Coronary artery (tissue), 2 donors: ENCODE data around the gene PAPPA.

Experiments used
- DNase-seq: peaks from one replicate; pipeline ENCODE4 v3.0.0-alpha.2; 2017; ENCODE audit warnings: low spot score
- H3K27ac ChIP-seq, 2 donors: fragments of 200-600 bp; sonication (generic); one replicate each; pipeline ENCODE4 v1.5.1; 2016 to 2019
- H3K4me3 ChIP-seq: fragments of 200-600 bp; sonication (generic); 2 replicates; pipeline ENCODE4 v1.5.1; 2016; ENCODE audit warnings: mild to moderate bottlenecking, moderate library complexity
- CTCF ChIP-seq: fragments of 200-600 bp; sonication (generic); IDR thresholded peaks from one replicate; pipeline ENCODE4 v1.5.1; 2019; ENCODE audit warnings: antibody characterized with exemption

Gene PAPPA

GRCh38 chr9:116181853-116182610 is 28.4 kb downstream of the PAPPA start:
- H3K4me3 ChIP-seq, result no peak overlapping the region
- no peak for DNase-seq
- no peak for TF ChIP-seq CTCF
- H3K27ac ChIP-seq, result no peak overlapping the region

GRCh38 chr9:116182876-116183275 is 29.3 kb downstream of the PAPPA start:
- DNase-seq, result no peak
- no peak overlapping the region for H3K4me3 ChIP-seq
- no peak overlapping the region for H3K27ac ChIP-seq
- TF ChIP-seq CTCF, result no peak

- no peak for DNase-seq
Observed at GRCh38 chr9:116187570-116188170, 34.1 kb downstream of the PAPPA start.

GRCh38 chr9:116189683-116190082 is 36.1 kb downstream of the PAPPA start:
- H3K27ac ChIP-seq, result no peak overlapping the region
- TF ChIP-seq CTCF, result no peak
- no peak for DNase-seq
- no peak overlapping the region for H3K4me3 ChIP-seq

More at GRCh38 chr9:116187570-116188170, 34.1 kb downstream of the PAPPA start:
- Histone ChIP-seq H3K4me3 (no peak overlapping the region), H3K27ac (no peak overlapping the region)
- no peak for TF ChIP-seq CTCF

- DNase-seq, result no peak
- H3K27ac ChIP-seq, result no peak overlapping the region
- no peak overlapping the region for H3K4me3 ChIP-seq
- no peak for TF ChIP-seq CTCF
Observed at GRCh38 chr9:116190637-116191396, 37.2 kb downstream of the PAPPA start.

GRCh38 chr9:116191576-116192415 is 38.2 kb downstream of the PAPPA start:
- Histone ChIP-seq H3K4me3 (no peak overlapping the region), H3K27ac (no peak overlapping the region)
- no peak for DNase-seq
- no peak for TF ChIP-seq CTCF
